ENCODE data around the gene PDCD4.

- TF ChIP-seq, protein P1, sequence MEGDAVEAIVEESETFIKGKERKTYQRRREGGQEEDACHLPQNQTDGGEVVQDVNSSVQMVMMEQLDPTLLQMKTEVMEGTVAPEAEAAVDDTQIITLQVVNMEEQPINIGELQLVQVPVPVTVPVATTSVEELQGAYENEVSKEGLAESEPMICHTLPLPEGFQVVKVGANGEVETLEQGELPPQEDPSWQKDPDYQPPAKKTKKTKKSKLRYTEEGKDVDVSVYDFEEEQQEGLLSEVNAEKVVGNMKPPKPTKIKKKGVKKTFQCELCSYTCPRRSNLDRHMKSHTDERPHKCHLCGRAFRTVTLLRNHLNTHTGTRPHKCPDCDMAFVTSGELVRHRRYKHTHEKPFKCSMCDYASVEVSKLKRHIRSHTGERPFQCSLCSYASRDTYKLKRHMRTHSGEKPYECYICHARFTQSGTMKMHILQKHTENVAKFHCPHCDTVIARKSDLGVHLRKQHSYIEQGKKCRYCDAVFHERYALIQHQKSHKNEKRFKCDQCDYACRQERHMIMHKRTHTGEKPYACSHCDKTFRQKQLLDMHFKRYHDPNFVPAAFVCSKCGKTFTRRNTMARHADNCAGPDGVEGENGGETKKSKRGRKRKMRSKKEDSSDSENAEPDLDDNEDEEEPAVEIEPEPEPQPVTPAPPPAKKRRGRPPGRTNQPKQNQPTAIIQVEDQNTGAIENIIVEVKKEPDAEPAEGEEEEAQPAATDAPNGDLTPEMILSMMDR (IDR thresholded peaks at IDR 0.05), result no peak
- TF ChIP-seq ZFX (IDR thresholded peaks at IDR 0.05; ENCODE audit: borderline replicate concordance), result no peak
Measured at GRCh38 chr10:110870823-110871297, 868 bp upstream of the PDCD4 start.

Data from 22Rv1 (cell line).